ENCODE results near the gene TCAF2.
"Not testable (repeated sequence)": the region's sequence is repeated elsewhere in the genome, so short reads cannot be mapped to it uniquely, and the experiment has no call there.

Gene TCAF2

DNA sequence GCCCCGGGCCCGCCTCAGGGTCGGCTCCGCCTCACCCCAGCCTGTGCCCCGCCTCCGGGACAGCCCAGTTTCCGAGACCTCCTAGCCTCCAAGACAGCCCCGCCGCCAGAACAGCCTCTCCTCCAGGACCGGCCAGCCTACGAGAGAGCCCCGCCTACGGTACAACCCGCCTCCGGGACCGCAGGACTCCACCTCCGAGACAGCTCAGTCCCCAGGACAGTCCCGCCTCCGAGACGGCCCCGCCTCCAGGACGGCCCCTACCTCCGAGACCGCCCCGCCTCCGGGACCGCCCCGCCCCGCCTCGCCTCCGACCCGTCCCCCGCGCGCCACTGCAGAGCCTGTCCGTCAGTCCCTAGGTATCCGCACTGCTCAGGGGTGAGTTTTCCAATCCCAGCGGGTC, at the start of gene TCAF2:
TCAF2 (plus strand) TSS at position 329 of the 400 bp plus-strand sequence.
- H3K4me2 ChIP-seq (ENCODE audit: low read depth, low read length, poor library complexity, severe bottlenecking); H3K4me3 ChIP-seq (ENCODE audit: insufficient read depth, low read length, poor library complexity, severe bottlenecking); H2AFZ ChIP-seq (ENCODE audit: low read depth, low read length, severe bottlenecking); H3K79me2 ChIP-seq (ENCODE audit: insufficient read depth, low read length); H3K9ac ChIP-seq (ENCODE audit: low read length); H3K9me3 ChIP-seq (ENCODE audit: insufficient read depth, low read length); H3F3A ChIP-seq (ENCODE audit: insufficient read depth); H3K27ac ChIP-seq (ENCODE audit: low read depth, low read length); H3K27me3 ChIP-seq (ENCODE audit: low read length); H4K20me1 ChIP-seq (ENCODE audit: low read depth, low read length); H3K36me3 ChIP-seq (ENCODE audit: low read length); H3K9me2 ChIP-seq (replicated peaks; ENCODE audit: insufficient read depth, low read length): not testable (repeated sequence)

DNA sequence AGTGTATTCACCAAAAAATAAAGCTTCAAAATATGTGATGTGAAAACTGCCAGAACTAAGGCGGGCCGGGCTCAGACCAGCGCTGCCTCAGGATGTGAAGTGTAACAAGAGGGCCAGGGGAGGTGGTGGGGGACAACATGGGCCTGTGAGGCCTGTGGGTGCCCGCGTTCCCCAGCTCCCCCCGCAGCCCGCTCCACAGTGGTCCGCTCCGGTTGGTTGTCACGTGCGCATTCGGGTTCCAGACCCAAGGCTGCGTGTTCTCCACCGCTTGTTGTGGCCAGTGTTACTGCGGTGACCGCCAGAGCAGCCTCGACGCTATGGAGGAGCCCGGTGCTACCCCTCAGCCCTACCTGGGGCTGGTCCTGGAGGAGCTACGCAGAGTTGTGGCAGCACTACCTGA, 49.3 kb upstream of the TCAF2 start, which contains the start of gene CTAGE15:
CTAGE15 (plus strand) TSS at position 301 of the 400 bp plus-strand sequence; CDS start at position 318, 17 bp downstream.
- not testable (repeated sequence) for H3K9me3 ChIP-seq (ENCODE audit: insufficient read depth, low read length); H2AFZ ChIP-seq (ENCODE audit: low read depth, low read length, severe bottlenecking); H3K36me3 ChIP-seq (ENCODE audit: low read length); H3F3A ChIP-seq (ENCODE audit: insufficient read depth); H3K4me2 ChIP-seq (ENCODE audit: low read depth, low read length, poor library complexity, severe bottlenecking); H3K9me2 ChIP-seq (replicated peaks; ENCODE audit: insufficient read depth, low read length); H3K79me2 ChIP-seq (ENCODE audit: insufficient read depth, low read length); H3K4me3 ChIP-seq (ENCODE audit: insufficient read depth, low read length, poor library complexity, severe bottlenecking); H3K27me3 ChIP-seq (ENCODE audit: low read length); H3K9ac ChIP-seq (ENCODE audit: low read length); H4K20me1 ChIP-seq (ENCODE audit: low read depth, low read length); H3K27ac ChIP-seq (ENCODE audit: low read depth, low read length)

DNA sequence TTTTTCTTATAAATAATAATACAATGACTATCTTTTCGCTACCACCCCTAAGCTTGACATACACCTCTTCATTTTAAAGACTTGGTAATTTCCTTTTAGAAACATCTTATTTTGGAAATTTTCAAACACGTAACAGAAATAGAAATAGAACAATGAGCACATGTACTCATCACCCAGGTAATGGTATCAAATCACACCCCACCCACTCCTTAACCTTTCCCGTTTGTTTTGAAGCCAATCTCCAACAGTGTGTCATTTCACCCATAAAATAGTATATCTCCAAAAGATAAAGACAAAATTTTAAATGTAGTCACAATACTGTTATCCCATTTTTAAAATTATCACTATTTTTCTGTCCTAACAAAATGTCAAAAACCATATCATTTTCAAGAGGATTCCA, 32.6 kb upstream of the TCAF2 start:
- H3K9me2 ChIP-seq (replicated peaks; ENCODE audit: insufficient read depth, low read length); H2AFZ ChIP-seq (ENCODE audit: low read depth, low read length, severe bottlenecking); H3K79me2 ChIP-seq (ENCODE audit: insufficient read depth, low read length); H3K9ac ChIP-seq (ENCODE audit: low read length); H3K27ac ChIP-seq (ENCODE audit: low read depth, low read length); H3K27me3 ChIP-seq (ENCODE audit: low read length); H4K20me1 ChIP-seq (ENCODE audit: low read depth, low read length); H3K4me2 ChIP-seq (ENCODE audit: low read depth, low read length, poor library complexity, severe bottlenecking); H3K4me3 ChIP-seq (ENCODE audit: insufficient read depth, low read length, poor library complexity, severe bottlenecking); H3K9me3 ChIP-seq (ENCODE audit: insufficient read depth, low read length); H3F3A ChIP-seq (ENCODE audit: insufficient read depth); H3K36me3 ChIP-seq (ENCODE audit: low read length): not testable (repeated sequence)

DNA sequence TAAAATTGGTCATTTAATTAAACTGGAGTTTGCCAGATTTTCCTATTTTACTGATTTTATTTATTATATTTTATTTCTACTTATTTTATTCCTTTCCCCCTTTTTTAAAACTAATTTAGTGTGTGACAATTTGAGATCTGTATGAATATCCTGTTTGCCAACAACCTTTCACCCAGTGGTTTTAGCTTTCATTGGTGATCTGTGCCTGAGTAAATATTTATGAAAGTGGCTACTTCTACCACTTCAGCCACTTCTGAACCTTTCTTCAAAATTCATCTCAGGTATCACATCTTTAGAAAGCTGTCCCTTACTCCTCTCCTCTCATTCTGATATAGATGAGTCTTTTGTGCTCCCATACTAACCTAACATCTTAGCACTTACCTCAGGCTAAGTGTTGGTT, 30.9 kb upstream of the TCAF2 start:
- not testable (repeated sequence) for H3K36me3 ChIP-seq (ENCODE audit: low read length); H3F3A ChIP-seq (ENCODE audit: insufficient read depth); H3K4me3 ChIP-seq (ENCODE audit: insufficient read depth, low read length, poor library complexity, severe bottlenecking); H3K79me2 ChIP-seq (ENCODE audit: insufficient read depth, low read length); H2AFZ ChIP-seq (ENCODE audit: low read depth, low read length, severe bottlenecking); H4K20me1 ChIP-seq (ENCODE audit: low read depth, low read length); H3K9me2 ChIP-seq (replicated peaks; ENCODE audit: insufficient read depth, low read length); H3K27ac ChIP-seq (ENCODE audit: low read depth, low read length); H3K9me3 ChIP-seq (ENCODE audit: insufficient read depth, low read length); H3K9ac ChIP-seq (ENCODE audit: low read length); H3K27me3 ChIP-seq (ENCODE audit: low read length); H3K4me2 ChIP-seq (ENCODE audit: low read depth, low read length, poor library complexity, severe bottlenecking)

DNA sequence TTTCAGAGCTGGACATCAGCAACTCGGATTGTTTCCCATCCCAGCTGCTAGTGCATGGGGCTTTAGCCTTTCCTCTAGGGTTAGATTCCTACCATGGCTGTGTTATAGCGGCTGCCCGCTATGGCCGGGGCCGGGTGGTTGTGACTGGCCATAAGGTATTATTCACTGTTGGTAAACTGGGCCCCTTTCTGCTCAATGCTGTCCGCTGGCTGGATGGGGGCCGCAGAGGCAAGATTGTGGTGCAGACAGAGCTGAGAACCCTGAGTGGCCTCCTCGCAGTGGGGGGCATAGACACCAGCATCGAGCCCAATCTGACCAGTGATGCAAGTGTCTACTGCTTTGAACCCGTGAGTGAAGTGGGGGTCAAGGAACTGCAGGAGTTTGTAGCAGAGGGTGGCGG, 22.7 kb upstream of the TCAF2 start:
- not testable (repeated sequence) for H3K4me2 ChIP-seq (ENCODE audit: low read depth, low read length, poor library complexity, severe bottlenecking); H3K36me3 ChIP-seq (ENCODE audit: low read length); H2AFZ ChIP-seq (ENCODE audit: low read depth, low read length, severe bottlenecking); H4K20me1 ChIP-seq (ENCODE audit: low read depth, low read length); H3K9me3 ChIP-seq (ENCODE audit: insufficient read depth, low read length); H3K9me2 ChIP-seq (replicated peaks; ENCODE audit: insufficient read depth, low read length); H3K4me3 ChIP-seq (ENCODE audit: insufficient read depth, low read length, poor library complexity, severe bottlenecking); H3F3A ChIP-seq (ENCODE audit: insufficient read depth); H3K27ac ChIP-seq (ENCODE audit: low read depth, low read length); H3K79me2 ChIP-seq (ENCODE audit: insufficient read depth, low read length); H3K27me3 ChIP-seq (ENCODE audit: low read length); H3K9ac ChIP-seq (ENCODE audit: low read length)

DNA sequence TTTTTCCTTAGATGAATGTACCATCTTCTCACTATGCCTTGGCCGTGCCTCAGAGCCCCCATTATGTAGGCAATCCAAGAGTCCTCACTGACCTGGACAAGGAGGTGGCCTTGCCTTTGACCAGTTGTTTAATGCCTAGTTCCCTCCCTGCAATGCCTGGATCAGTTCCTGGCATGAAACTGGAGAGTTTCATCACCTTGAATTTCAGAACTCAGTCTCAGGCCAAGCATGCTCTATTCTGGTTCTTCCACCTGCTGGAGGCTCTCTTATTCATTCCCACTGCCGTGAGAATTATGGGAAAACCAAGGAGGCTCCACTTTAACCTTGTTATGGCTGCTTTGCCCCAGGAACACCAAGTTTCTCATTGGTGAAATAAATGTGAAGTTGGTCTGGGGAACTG, 17.2 kb upstream of the TCAF2 start:
- H3K4me2 ChIP-seq (ENCODE audit: low read depth, low read length, poor library complexity, severe bottlenecking); H2AFZ ChIP-seq (ENCODE audit: low read depth, low read length, severe bottlenecking); H3K27me3 ChIP-seq (ENCODE audit: low read length): not testable (repeated sequence)

DNA sequence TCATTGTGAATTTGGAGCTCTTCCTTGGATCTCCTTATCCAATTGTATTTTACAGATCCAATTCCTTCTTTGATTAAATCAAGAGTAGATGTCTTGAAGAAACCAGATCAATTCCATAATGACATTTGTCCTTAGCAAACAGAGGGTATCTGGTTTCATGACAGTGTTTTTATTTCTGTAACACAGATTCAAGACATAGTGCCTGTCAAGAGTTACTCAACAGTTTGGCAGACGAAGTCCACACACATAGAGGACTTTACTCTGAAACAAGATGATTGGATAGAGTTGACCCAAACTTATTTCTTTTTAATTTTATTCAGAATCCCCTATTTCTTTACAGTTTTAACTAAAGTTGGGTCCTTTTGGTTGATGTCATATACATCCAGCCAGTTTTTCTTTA, 14.7 kb upstream of the TCAF2 start:
- not testable (repeated sequence) for H3F3A ChIP-seq (ENCODE audit: insufficient read depth); H3K27me3 ChIP-seq (ENCODE audit: low read length); H3K79me2 ChIP-seq (ENCODE audit: insufficient read depth, low read length); H3K9me3 ChIP-seq (ENCODE audit: insufficient read depth, low read length); H3K4me2 ChIP-seq (ENCODE audit: low read depth, low read length, poor library complexity, severe bottlenecking); H3K9me2 ChIP-seq (replicated peaks; ENCODE audit: insufficient read depth, low read length); H3K9ac ChIP-seq (ENCODE audit: low read length); H4K20me1 ChIP-seq (ENCODE audit: low read depth, low read length); H2AFZ ChIP-seq (ENCODE audit: low read depth, low read length, severe bottlenecking); H3K36me3 ChIP-seq (ENCODE audit: low read length); H3K27ac ChIP-seq (ENCODE audit: low read depth, low read length); H3K4me3 ChIP-seq (ENCODE audit: insufficient read depth, low read length, poor library complexity, severe bottlenecking)

More for the DNA sequence above, 17.2 kb upstream of the TCAF2 start:
- H3K9ac ChIP-seq (ENCODE audit: low read length); H3K79me2 ChIP-seq (ENCODE audit: insufficient read depth, low read length); H3K36me3 ChIP-seq (ENCODE audit: low read length); H3K9me2 ChIP-seq (replicated peaks; ENCODE audit: insufficient read depth, low read length); H3K27ac ChIP-seq (ENCODE audit: low read depth, low read length); H4K20me1 ChIP-seq (ENCODE audit: low read depth, low read length); H3K9me3 ChIP-seq (ENCODE audit: insufficient read depth, low read length); H3F3A ChIP-seq (ENCODE audit: insufficient read depth); H3K4me3 ChIP-seq (ENCODE audit: insufficient read depth, low read length, poor library complexity, severe bottlenecking): not testable (repeated sequence)

DNA sequence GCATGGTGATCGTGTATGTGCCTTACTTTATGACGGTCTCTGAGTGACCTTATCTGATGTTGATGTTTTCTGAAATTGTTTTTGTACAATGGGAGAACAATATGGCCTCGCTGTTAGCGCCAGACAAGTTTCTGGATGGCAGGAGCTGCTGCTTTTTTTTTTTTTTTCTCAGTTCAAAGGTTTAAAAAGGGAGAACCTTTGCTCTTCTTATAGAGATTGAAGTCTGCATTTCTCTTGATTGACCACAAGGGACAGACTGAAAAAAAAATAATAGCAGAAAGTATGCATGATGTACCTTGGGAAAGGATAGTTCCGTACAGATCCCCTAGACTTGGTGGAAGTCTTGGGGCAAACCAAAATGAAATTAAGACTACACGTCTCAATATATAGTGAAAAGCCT, 5.2 kb upstream of the TCAF2 start:
- H4K20me1 ChIP-seq (ENCODE audit: low read depth, low read length); H3K9ac ChIP-seq (ENCODE audit: low read length): not testable (repeated sequence)

More for the DNA sequence above, 5.2 kb upstream of the TCAF2 start:
- not testable (repeated sequence) for H3K27me3 ChIP-seq (ENCODE audit: low read length); H3K9me3 ChIP-seq (ENCODE audit: insufficient read depth, low read length); H3K79me2 ChIP-seq (ENCODE audit: insufficient read depth, low read length); H3K4me2 ChIP-seq (ENCODE audit: low read depth, low read length, poor library complexity, severe bottlenecking); H3K4me3 ChIP-seq (ENCODE audit: insufficient read depth, low read length, poor library complexity, severe bottlenecking); H3F3A ChIP-seq (ENCODE audit: insufficient read depth); H3K27ac ChIP-seq (ENCODE audit: low read depth, low read length); H3K9me2 ChIP-seq (replicated peaks; ENCODE audit: insufficient read depth, low read length); H3K36me3 ChIP-seq (ENCODE audit: low read length); H2AFZ ChIP-seq (ENCODE audit: low read depth, low read length, severe bottlenecking)
